ENCODE results near the gene VSIG10L. TPM values are rescaled to one million over a fixed set of nuclear protein-coding genes. Genes with fewer than 3 reads are reported as not detected.
A peak's percentile ranks its signal among the peaks of the same experiment; 100 is the strongest.

VSIG10L gene
- total RNA-seq, 2 donors from 2014 or later, result 1.1 to 2.1 TPM

- Histone ChIP-seq H3K36me3 (no peaks in the 10 kb centered on the region), H3K4me3 (no peak overlapping the region), H3K4me1 (peaks cover 4% of the 10 kb centered on the region), H3K27ac (no peak overlapping the region), H3K9me3 (no peaks in the 10 kb centered on the region), H3K9ac (ENCODE audit: low read depth in 2 of 2, low read length in 2 of 2) (no peak overlapping the region), H3K27me3 (no peaks in the 10 kb centered on the region)
- DNase-seq, result no peak
- intact Hi-C loops (cut with DNase I), result no loop called here
- TF ChIP-seq CTCF (IDR thresholded peaks at IDR 0.05), result no peak
These were observed 3.2 kb upstream of the VSIG10L start for GRCh38 chr19:51345076-51345620.

GRCh38 chr19:51342631-51343569 lies 961 bp upstream of the VSIG10L start:
- Histone ChIP-seq H3K27ac (no peak overlapping the region), H3K4me3 (no peak overlapping the region), H3K4me1 (peaks cover 4% of the 10 kb centered on the region), H3K27me3 (no peaks in the 10 kb centered on the region), H3K9ac (ENCODE audit: low read depth in 2 of 2, low read length in 2 of 2) (no peak overlapping the region), H3K36me3 (no peaks in the 10 kb centered on the region), H3K9me3 (no peaks in the 10 kb centered on the region)
- DNase-seq, result no peak
- intact Hi-C loops (cut with DNase I), result no loop called here
- no peak for TF ChIP-seq CTCF (IDR thresholded peaks at IDR 0.05)

- no peak for DNase-seq
- no peaks in the 10 kb centered on the region for H3K36me3 ChIP-seq
- H3K9me3 ChIP-seq, result no peaks in the 10 kb centered on the region
- no peak overlapping the region for H3K9ac ChIP-seq (ENCODE audit: low read depth in 2 of 2, low read length in 2 of 2)
- H3K4me3 ChIP-seq, result no peak overlapping the region
- no peak for TF ChIP-seq CTCF (IDR thresholded peaks at IDR 0.05)
- intact Hi-C loops (cut with DNase I), result no loop called here
- peaks cover 4% of the 10 kb centered on the region for H3K4me1 ChIP-seq
- H3K27ac ChIP-seq, result no peak overlapping the region
- H3K27me3 ChIP-seq, result no peaks in the 10 kb centered on the region
These were observed 873 bp downstream of the VSIG10L start for GRCh38 chr19:51341066-51341465.

- Histone ChIP-seq H3K4me3 (peak overlapping the region; percentile 75), H3K27ac (peak overlapping the region; percentile 73), H3K9ac (ENCODE audit: low read depth in 2 of 2, low read length in 2 of 2) (peak overlapping the region; percentile 32 to 55), H3K4me1 (peaks cover 4% of the 10 kb centered on the region), H3K9me3 (no peaks in the 10 kb centered on the region), H3K36me3 (no peaks in the 10 kb centered on the region), H3K27me3 (no peaks in the 10 kb centered on the region)
- DNase-seq, result peak; percentile 100
- intact Hi-C loops (cut with DNase I), result loop anchor here (5.0 kb wide), 1 partner anchor 67 kb away; no protein-coding TSS in a partner anchor
- TF ChIP-seq CTCF (IDR thresholded peaks at IDR 0.05), result no peak
These were observed 2.0 kb downstream of the VSIG10L start for GRCh38 chr19:51339687-51340656.

GRCh38 chr19:51339313-51339686 lies 2.6 kb downstream of the VSIG10L start:
- H3K9ac ChIP-seq (ENCODE audit: low read depth in 2 of 2, low read length in 2 of 2), result peak overlapping the region; percentile 54 to 55
- H3K4me1 ChIP-seq, result peaks cover 4% of the 10 kb centered on the region
- H3K36me3 ChIP-seq, result no peaks in the 10 kb centered on the region
- intact Hi-C loops (cut with DNase I), result loop anchor here (5.0 kb wide), 1 partner anchor 68 kb away; no protein-coding TSS in a partner anchor
- H3K27me3 ChIP-seq, result no peaks in the 10 kb centered on the region
- no peaks in the 10 kb centered on the region for H3K9me3 ChIP-seq
- no peak for TF ChIP-seq CTCF (IDR thresholded peaks at IDR 0.05)
- peak overlapping the region; percentile 75 for H3K4me3 ChIP-seq
- DNase-seq, result no peak
- H3K27ac ChIP-seq, result peak overlapping the region; percentile 73

Measured in colonic mucosa (tissue), 4 donors.